Ovary (tissue), 9 donors: ENCODE data around the gene FUT6. TPM values are rescaled to one million over a fixed set of nuclear protein-coding genes. Genes with fewer than 3 reads are reported as not detected.

Experiments used
- DNase-seq, 5 donors: peaks; one replicate each; pipeline ENCODE4 v3.0.0-alpha.2; 2019 to 2020
- H3K27ac ChIP-seq, 2 donors: fragments of 200-600 bp; one replicate each; pipeline versions ENCODE4 v1.5.1 to v1.8.0; 2019 to 2022
- H3K27me3 ChIP-seq: fragments of 200-600 bp; one replicate; pipeline ENCODE4 v1.8.0; 2022
- H3K36me3 ChIP-seq: fragments of 200-600 bp; sonication (generic); one replicate; pipeline ENCODE4 v1.5.1; 2019
- H3K4me1 ChIP-seq: one replicate; pipeline ENCODE4 v1.8.1; 2013; ENCODE audit warnings: mild to moderate bottlenecking, moderate library complexity; ENCODE audit not compliant: insufficient read depth
- H3K4me3 ChIP-seq: fragments of 200-600 bp; sonication (generic); one replicate; pipeline ENCODE4 v1.5.1; 2017
- H3K9me3 ChIP-seq, 2 donors: fragments of 200-600 bp in 1 of 2; sonication (generic) in 1 of 2; one replicate each; pipeline versions ENCODE4 v1.5.1 to v1.8.1; 2013 to 2019; ENCODE audit warnings: mild to moderate bottlenecking in 1 of 2, moderate library complexity in 1 of 2
- CTCF ChIP-seq, 3 donors: fragments of 450-650 bp in 2 of 3; fragments of 200-600 bp in 1 of 3; IDR thresholded peaks; one replicate each; pipeline versions ENCODE4 v1.5.1 to v1.8.0; 2016 to 2022; ENCODE audit warnings: antibody characterized with exemption in 3 of 3, mild to moderate bottlenecking in 1 of 3
- EP300 ChIP-seq: sonication (generic); formaldehyde crosslinking; IDR thresholded peaks from one replicate; pipeline ENCODE4 v1.6.1; 2017; ENCODE audit warnings: antibody characterized with exemption
- POLR2A ChIP-seq: fragments of 450-650 bp; IDR thresholded peaks from one replicate; pipeline ENCODE4 v1.6.1; 2017; ENCODE audit warnings: antibody characterized with exemption, mild to moderate bottlenecking, moderate library complexity
- WGBS, 3 donors: extraction: QIAGEN DNeasy Blood & Tissue Kit in 1 of 3; methylation state at CpG; one replicate each; pipeline versions ENCODE4 v1.1.5 to v1.1.7; 2013 to 2017; 5-methylcytosine and 5-hydroxymethylcytosine counted together
- intact Hi-C, 4 donors: fragments of 100-400 bp; cut with DNase I; formaldehyde crosslinking; loops; one replicate each; pipeline versions ENCODE4 v1.11.0 to v1.15.1; 2022 to 2023
- polyA plus RNA-seq, 2 donors: library from polyadenylated mRNA; stranded (reverse); fragments of 200-250 nt in 1 of 2; fragments of 350-450 nt in 1 of 2; fragmentation: Illumina TruSeq in 1 of 2; extraction: RNeasy Lipid Tissue Mini Kit (QIAGEN cat#74804) in 1 of 2; gene quantifications; one replicate each; pipeline ENCODE4 v1.2.3, GENCODE V29; 2013 to 2014
- total RNA-seq, 7 donors: library from RNA; depleted of rRNA in 2 of 7; stranded (reverse); fragments of >200 nt in 2 of 7; fragmentation: NEBNext Ultra II Directional in 3 of 7; extraction: Animal tissue kit (Norgen Biotek cat#: 25700) in 3 of 7; gene quantifications; one replicate each; pipeline versions ENCODE4 v1.1.0 to v1.2.4, GENCODE V29; 2016 to 2023
- donor health status: DM: no; HTN: no; CAD: no; lungs with moderate emphysema.
- donor health status: DM: no; HTN: no; CAD: no.
- donor health status: Bipolar disorder and iron deficiency.
- donor health status: DM: yes; HTN: yes; CAD: no.
- donor health status: DM: no; HTN: no; CAD: no.
- donor health status: DM: yes; HTN: yes; CAD: no.

Gene FUT6
- total and polyA plus RNA-seq, 9 donors = 0.11 to 2.6 (median 0.38) TPM; not detected in 5

- peak in 3 of 5 donors; percentile 49 to 53 (median 49) for DNase-seq
- H3K4me3 ChIP-seq = no peak overlapping the region
- intact Hi-C loops = loop anchor here in 1 of 4 donors (10.0 kb wide), 1 partner anchor 235 kb away; no protein-coding TSS in a partner anchor
- H3K9me3 ChIP-seq = no peaks in the 10 kb centered on the region
- H3K27ac ChIP-seq = no peak overlapping the region
- H3K36me3 ChIP-seq = peaks cover 2% of the 10 kb centered on the region
- no peaks in the 10 kb centered on the region for H3K27me3 ChIP-seq
- TF ChIP-seq CTCF (IDR thresholded peaks at IDR 0.05) (no peak), EP300 (no peak), POLR2A (no peak)
- no peaks in the 10 kb centered on the region for H3K4me1 ChIP-seq
- 90 to 94% (median 92%) methylated on average over 35 to 39 of the region's 39 CpGs for WGBS, 3 donors
Observed at GRCh38 chr19:5789351-5789761, 50.1 kb downstream of the FUT6 start.

- peaks cover 2% of the 10 kb centered on the region for H3K36me3 ChIP-seq
- no peak overlapping the region for H3K4me3 ChIP-seq
- H3K27ac ChIP-seq = no peak overlapping the region
- TF ChIP-seq CTCF (IDR thresholded peaks at IDR 0.05) = no peak
- no peak for TF ChIP-seq EP300
- TF ChIP-seq POLR2A = no peak
- intact Hi-C loops = loop anchor here in 1 of 4 donors (10.0 kb wide), 1 partner anchor 236 kb away; no protein-coding TSS in a partner anchor
- no peaks in the 10 kb centered on the region for H3K9me3 ChIP-seq
- no peaks in the 10 kb centered on the region for H3K4me1 ChIP-seq
- no peaks in the 10 kb centered on the region for H3K27me3 ChIP-seq
- no peak for DNase-seq
- WGBS, 3 donors = 90 to 96% (median 92%) methylated on average over 5 of the region's 5 CpGs
Observed at GRCh38 chr19:5788422-5788821, 51.1 kb downstream of the FUT6 start.

GRCh38 chr19:5787409-5788182, 51.9 kb downstream of the FUT6 start:
- peaks cover 2% of the 10 kb centered on the region for H3K36me3 ChIP-seq
- no peak overlapping the region for H3K27ac ChIP-seq
- 89 to 92% (median 89%) methylated on average over 30 to 39 of the region's 39 CpGs for WGBS, 3 donors
- no peaks in the 10 kb centered on the region for H3K9me3 ChIP-seq
- H3K4me1 ChIP-seq = no peaks in the 10 kb centered on the region
- H3K27me3 ChIP-seq = no peaks in the 10 kb centered on the region
- no peak overlapping the region for H3K4me3 ChIP-seq
- DNase-seq = peak in 2 of 5 donors; percentile 33 to 35
- intact Hi-C loops = loop anchor here in 1 of 4 donors (10.0 kb wide), 1 partner anchor 237 kb away; no protein-coding TSS in a partner anchor
- TF ChIP-seq CTCF (IDR thresholded peaks at IDR 0.05) (no peak), EP300 (no peak), POLR2A (no peak)

GRCh38 chr19:5786593-5787408, 52.7 kb downstream of the FUT6 start:
- H3K9me3 ChIP-seq = no peaks in the 10 kb centered on the region
- H3K4me3 ChIP-seq = no peak overlapping the region
- no peak overlapping the region for H3K27ac ChIP-seq
- no peaks in the 10 kb centered on the region for H3K4me1 ChIP-seq
- H3K27me3 ChIP-seq = no peaks in the 10 kb centered on the region
- DNase-seq = peak in 2 of 5 donors; percentile 31 to 32
- TF ChIP-seq CTCF (IDR thresholded peaks at IDR 0.05) (no peak), EP300 (no peak), POLR2A (no peak)
- peaks cover 2% of the 10 kb centered on the region for H3K36me3 ChIP-seq
- WGBS, 3 donors = 87 to 91% (median 89%) methylated on average over 44 of the region's 44 CpGs
- intact Hi-C loops = loop anchor here in 1 of 4 donors (10.0 kb wide), 1 partner anchor 238 kb away; no protein-coding TSS in a partner anchor
